PC-3 (cell line): ENCODE data around the gene EHMT1. TPM values are rescaled to one million over a fixed set of nuclear protein-coding genes. Genes with fewer than 3 reads are reported as not detected.

ENCODE experiments used
- ATAC-seq: fragments of 200-7000 bp; cut with Tn5 transposase; 2 replicates; pipeline ENCODE4 v1.9.1; 2020; ENCODE audit warnings: mild to moderate bottlenecking, moderate library complexity
- BruUV-seq: library from RNA; stranded (reverse); fragments of 400-500 nt; replicated peaks from 2 replicates; lab custom pipeline; 2021; lab: Mats Ljungman, UMichigan
- CTCF ChIA-PET: fragments of 300-600 bp; sonication (Branson Sonifier 250); formaldehyde crosslinking; loops from one replicate; lab custom pipeline; 2022; ENCODE audit warnings: antibody characterized with exemption; lab: Charles Lee
- POLR2A ChIA-PET: fragments of 300-600 bp; sonication (Branson Sonifier 250); formaldehyde crosslinking; loops from one replicate; lab custom pipeline; 2022; ENCODE audit warnings: antibody characterized with exemption; ENCODE audit not compliant: unreplicated experiment; lab: Charles Lee
- DNase-seq: peaks from one replicate; pipeline ENCODE4 v3.0.0-alpha.2; 2015
- H2AFZ ChIP-seq: fragments of 300-600 bp; sonication (generic); 2 replicates; pipeline ENCODE4 v1.6.0; 2016; ENCODE audit warnings: antibody characterized with exemption, low read length
- H3F3A ChIP-seq: fragments of 300-600 bp; sonication (generic); one replicate; pipeline ENCODE4 v1.6.0; 2017; ENCODE audit warnings: antibody characterized with exemption, low read length, control low read depth, mild to moderate bottlenecking; ENCODE audit not compliant: unreplicated experiment
- H3K27ac ChIP-seq: fragments of 300-600 bp; sonication (generic); 2 replicates; pipeline ENCODE4 v1.5.1; 2016; ENCODE audit warnings: mild to moderate bottlenecking, low read length
- H3K27me3 ChIP-seq: fragments of 300-600 bp; sonication (generic); 2 replicates; pipeline ENCODE4 v1.6.1; 2016; ENCODE audit warnings: low read length, mixed read lengths
- H3K36me3 ChIP-seq: fragments of 300-600 bp; sonication (generic); 2 replicates; pipeline ENCODE4 v1.6.1; 2016; ENCODE audit warnings: low read depth, mixed run types, low read length, mixed read lengths
- H3K4me1 ChIP-seq: fragments of 300-600 bp; sonication (generic); 2 replicates; pipeline ENCODE4 v1.5.1; 2016; ENCODE audit warnings: low read length; ENCODE audit not compliant: insufficient read depth
- H3K4me2 ChIP-seq: fragments of 300-600 bp; sonication (generic); 2 replicates; pipeline ENCODE4 v1.6.0; 2016; ENCODE audit warnings: low read length
- H3K4me3 ChIP-seq: fragments of 300-600 bp; sonication (generic); 2 replicates; pipeline ENCODE4 v1.5.1; 2016; ENCODE audit warnings: mild to moderate bottlenecking, low read length, mixed read lengths
- H3K79me2 ChIP-seq: fragments of 300-600 bp; sonication (generic); 2 replicates; pipeline ENCODE4 v1.6.1; 2017; ENCODE audit warnings: low read length, mixed read lengths
- H3K9ac ChIP-seq: fragments of 300-600 bp; sonication (generic); 2 replicates; pipeline ENCODE4 v1.6.0; 2016; ENCODE audit warnings: mild to moderate bottlenecking, low read length
- H3K9me2 ChIP-seq: fragments of 300-600 bp; sonication (generic); replicated peaks from 2 replicates; pipeline ENCODE4 v1.6.1; 2016; ENCODE audit warnings: mixed run types, low read length, mixed read lengths
- H3K9me3 ChIP-seq: fragments of 300-600 bp; sonication (generic); 2 replicates; pipeline ENCODE4 v1.6.1; 2016; ENCODE audit warnings: low read length, mixed read lengths
- H4K20me1 ChIP-seq: fragments of 300-600 bp; sonication (generic); 2 replicates; pipeline ENCODE4 v1.6.1; 2016; ENCODE audit warnings: low read length, mixed read lengths
- EZH2 ChIP-seq: fragments of 300-600 bp; sonication (generic); IDR thresholded peaks from one replicate; pipeline ENCODE4 v1.6.1; 2017; ENCODE audit warnings: antibody characterized with exemption, mild to moderate bottlenecking, low read length; ENCODE audit not compliant: unreplicated experiment
- EZH2phosphoT487 ChIP-seq: fragments of 300-600 bp; sonication (generic); IDR thresholded peaks from 2 replicates; pipeline ENCODE4 v1.6.1; 2018; ENCODE audit warnings: mild to moderate bottlenecking, antibody characterized with exemption, low read length, borderline replicate concordance
- intact Hi-C: fragments of 100-400 bp; cut with micrococcal nuclease; formaldehyde crosslinking; loops from 2 replicates; pipeline ENCODE4 v1.9.0; 2023
- total RNA-seq: library from RNA; depleted of rRNA; stranded (reverse); fragments of >200 nt; gene quantifications from 2 replicates; pipeline ENCODE4 v1.2.3, GENCODE V29; 2014
- TF ChIP-seq, protein P1 (sequence below): fragments of 300-600 bp; sonication (generic); conservative IDR thresholded peaks from 2 replicates; pipeline ENCODE4 v1.5.1; 2017; ENCODE audit warnings: antibody characterized with exemption, low read depth, mild to moderate bottlenecking, low read length

EHMT1 gene
- total RNA-seq, 1 experiment from 2014 or later, result 42.8 TPM

DNA sequence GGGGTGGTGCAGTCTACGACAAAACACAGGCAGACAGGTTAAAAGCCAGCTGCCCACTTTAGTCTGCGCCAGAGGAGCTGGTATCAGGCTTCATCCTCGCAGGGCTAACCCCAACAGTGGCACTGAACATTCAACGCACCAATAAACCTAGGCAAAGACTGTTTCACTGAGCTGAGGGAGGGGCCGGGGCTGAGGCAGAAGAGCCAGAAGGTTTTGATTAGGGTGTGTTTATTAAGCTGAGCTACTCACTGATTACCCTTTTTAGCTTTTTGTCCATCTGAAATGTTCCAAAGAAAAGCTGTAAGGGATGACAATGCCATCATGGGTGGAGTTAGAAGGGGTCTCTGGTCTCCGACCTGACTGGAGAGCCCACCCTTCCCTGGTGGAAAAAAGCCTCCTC is 29.9 kb upstream of the EHMT1 start:
- ATAC-seq, result no peak
- Histone ChIP-seq H3K9ac (peak overlapping the region; percentile 83), H3K9me3 (no peaks in the 10 kb centered on the region), H3K4me3 (peak overlapping the region; percentile 89), H3K36me3 (peaks cover 10% of the 10 kb centered on the region; the same call in 1 of the 2 replicates), H3K9me2 (no peaks in the 10 kb centered on the region), H3K27me3 (no peaks in the 10 kb centered on the region), H3K79me2 (peaks cover 21% of the 10 kb centered on the region), H4K20me1 (0 out of 2 replicates have a peak, but pooled peaks cover 8% of the 10 kb centered on the region), H2AFZ (no peak overlapping the region), H3F3A (no peaks in the 10 kb centered on the region), H3K4me2 (peak overlapping the region; percentile 97), H3K27ac (no peak overlapping the region), H3K4me1 (0 out of 2 replicates have a peak, but pooled peaks cover 9% of the 10 kb centered on the region)
- POLR2A ChIA-PET, result no interaction called here
- intact Hi-C loops, result no loop called here
- TF ChIP-seq EZH2, result no peak
- no peak for TF ChIP-seq EZH2phosphoT487
- no TSS peak for BruUV-seq
- CTCF ChIA-PET, result no interaction called here
- no peak for DNase-seq

DNA sequence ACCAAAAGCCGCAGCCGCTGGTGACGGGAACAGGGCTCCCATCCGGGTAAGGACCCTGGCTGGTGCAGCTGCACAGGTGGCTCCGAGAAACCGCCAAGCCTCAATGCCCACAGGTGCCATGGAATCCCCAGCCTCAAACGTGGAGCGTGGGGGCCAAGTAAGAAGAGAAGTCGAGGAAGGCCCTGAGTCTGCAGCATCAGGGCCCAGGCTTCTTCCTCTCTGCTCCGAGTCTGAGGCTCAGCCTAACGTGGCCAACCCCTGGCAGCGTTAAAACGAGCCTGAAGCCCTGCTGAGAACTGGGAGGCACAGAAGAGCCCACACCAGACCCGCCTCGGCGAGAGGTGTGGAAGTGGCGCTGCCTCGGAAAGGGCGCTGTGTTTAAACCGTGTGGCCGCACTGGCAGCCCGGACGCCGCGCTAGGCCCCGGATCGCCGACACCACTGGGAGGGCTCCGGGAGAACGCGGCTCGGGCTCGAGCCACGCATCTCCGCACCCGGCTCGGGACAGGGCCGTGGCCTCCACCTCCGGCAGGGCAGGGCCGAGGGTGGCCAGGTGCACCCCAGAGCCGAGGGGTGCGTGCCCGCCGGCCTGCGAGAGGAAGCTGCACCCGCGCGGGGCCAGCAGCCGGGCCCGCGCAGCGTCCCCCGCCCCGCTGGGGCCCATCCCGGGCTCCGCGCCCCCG is 29.2 kb upstream of the EHMT1 start:
- peak overlapping the region; percentile 97 for H3K4me2 ChIP-seq
- no peaks in the 10 kb centered on the region for H3F3A ChIP-seq
- intact Hi-C loops, result no loop called here
- ATAC-seq (peak; percentile 10; the same call in 1 of the 2 replicates), DNase-seq (no peak)
- no peak overlapping the region for H2AFZ ChIP-seq
- H3K9me2 ChIP-seq, result no peaks in the 10 kb centered on the region
- no peaks in the 10 kb centered on the region for H3K9me3 ChIP-seq
- ChIA-PET CTCF (interaction anchor here (1.1 kb wide), 1 partner anchor 16 kb away, joined by 8 read pairs; the partner anchor contains the start of gene ARRDC1), POLR2A (no interaction called here)
- 0 out of 2 replicates have a peak, but pooled peaks cover 8% of the 10 kb centered on the region for H4K20me1 ChIP-seq
- no TSS peak for BruUV-seq
- H3K4me3 ChIP-seq, result peak overlapping the region; percentile 89
- H3K9ac ChIP-seq, result peak overlapping the region; percentile 83
- H3K4me1 ChIP-seq, result 0 out of 2 replicates have a peak, but pooled peaks cover 9% of the 10 kb centered on the region
- H3K27me3 ChIP-seq, result no peaks in the 10 kb centered on the region
- TF ChIP-seq EZH2 (no peak), EZH2phosphoT487 (no peak)
- TF ChIP-seq, protein P1, sequence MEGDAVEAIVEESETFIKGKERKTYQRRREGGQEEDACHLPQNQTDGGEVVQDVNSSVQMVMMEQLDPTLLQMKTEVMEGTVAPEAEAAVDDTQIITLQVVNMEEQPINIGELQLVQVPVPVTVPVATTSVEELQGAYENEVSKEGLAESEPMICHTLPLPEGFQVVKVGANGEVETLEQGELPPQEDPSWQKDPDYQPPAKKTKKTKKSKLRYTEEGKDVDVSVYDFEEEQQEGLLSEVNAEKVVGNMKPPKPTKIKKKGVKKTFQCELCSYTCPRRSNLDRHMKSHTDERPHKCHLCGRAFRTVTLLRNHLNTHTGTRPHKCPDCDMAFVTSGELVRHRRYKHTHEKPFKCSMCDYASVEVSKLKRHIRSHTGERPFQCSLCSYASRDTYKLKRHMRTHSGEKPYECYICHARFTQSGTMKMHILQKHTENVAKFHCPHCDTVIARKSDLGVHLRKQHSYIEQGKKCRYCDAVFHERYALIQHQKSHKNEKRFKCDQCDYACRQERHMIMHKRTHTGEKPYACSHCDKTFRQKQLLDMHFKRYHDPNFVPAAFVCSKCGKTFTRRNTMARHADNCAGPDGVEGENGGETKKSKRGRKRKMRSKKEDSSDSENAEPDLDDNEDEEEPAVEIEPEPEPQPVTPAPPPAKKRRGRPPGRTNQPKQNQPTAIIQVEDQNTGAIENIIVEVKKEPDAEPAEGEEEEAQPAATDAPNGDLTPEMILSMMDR, result no peak
- no peak overlapping the region for H3K27ac ChIP-seq
- H3K79me2 ChIP-seq, result peaks cover 21% of the 10 kb centered on the region
- peaks cover 10% of the 10 kb centered on the region; the same call in 1 of the 2 replicates for H3K36me3 ChIP-seq

DNA sequence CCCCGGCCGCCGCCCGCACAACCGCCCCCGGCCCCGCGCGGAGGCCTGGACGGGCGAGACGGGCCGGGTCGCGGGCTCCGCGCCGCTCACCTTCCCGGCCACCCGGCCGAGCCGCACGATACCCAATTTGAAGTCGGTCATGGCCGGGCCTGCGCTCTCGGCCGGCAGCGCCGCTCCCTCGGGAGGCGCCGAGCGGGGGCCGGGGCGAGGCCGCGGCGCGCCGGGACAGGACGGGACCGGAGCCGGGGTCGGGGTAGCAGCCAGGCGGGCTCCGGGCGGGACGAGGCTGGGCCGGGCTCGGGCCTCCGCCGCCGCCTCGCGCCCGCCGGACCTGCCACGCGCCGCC is 28.7 kb upstream of the EHMT1 start:
- 0 out of 2 replicates have a peak, but pooled peaks cover 8% of the 10 kb centered on the region for H4K20me1 ChIP-seq
- peaks cover 10% of the 10 kb centered on the region; the same call in 1 of the 2 replicates for H3K36me3 ChIP-seq
- intact Hi-C loops, result no loop called here
- no peaks in the 10 kb centered on the region for H3F3A ChIP-seq
- no peak overlapping the region; the same call in 1 of the 2 replicates for H3K4me3 ChIP-seq
- H3K4me2 ChIP-seq, result no peak overlapping the region
- H3K9me3 ChIP-seq, result no peaks in the 10 kb centered on the region
- no TSS peak for BruUV-seq
- ChIA-PET POLR2A (no interaction called here), CTCF (interaction anchor here (0.5 to 1.1 kb wide), 3 partner anchors 15 to 519 kb away, joined by 3 to 8 read pairs (median 3); partner anchors contain the start of gene ARRDC1)
- no peak overlapping the region for H3K27ac ChIP-seq
- no peaks in the 10 kb centered on the region for H3K27me3 ChIP-seq
- no peak overlapping the region for H2AFZ ChIP-seq
- 0 out of 2 replicates have a peak, but pooled peaks cover 9% of the 10 kb centered on the region for H3K4me1 ChIP-seq
- H3K9me2 ChIP-seq, result no peaks in the 10 kb centered on the region
- no peak overlapping the region for H3K9ac ChIP-seq
- H3K79me2 ChIP-seq, result peaks cover 21% of the 10 kb centered on the region
- DNase-seq (no peak), ATAC-seq (peak; percentile 23)
- TF ChIP-seq, protein P1, result no peak
- TF ChIP-seq EZH2phosphoT487 (no peak), EZH2 (no peak)
